GM21447 (cell line): Measurements from ENCODE around the gene CSRP2.
A peak's percentile ranks its signal among the peaks of the same experiment; 100 is the strongest.

Experiments used
- ATAC-seq: cut with Tn5 transposase; IDR thresholded peaks from one replicate; pipeline ENCODE4 v1.9.1; 2021; ENCODE audit not compliant: unreplicated experiment

Gene CSRP2

GRCh38 chr12:76895796-76896195 is 17.0 kb upstream of the CSRP2 start:
- ATAC-seq = no peak

- no peak for ATAC-seq
Measured at GRCh38 chr12:76891609-76892008, 12.8 kb upstream of the CSRP2 start.

GRCh38 chr12:76890151-76891143 is 11.6 kb upstream of the CSRP2 start:
- ATAC-seq = no peak

GRCh38 chr12:76888775-76889174 is 10.0 kb upstream of the CSRP2 start:
- ATAC-seq = no peak

GRCh38 chr12:76883811-76884210 is 5.0 kb upstream of the CSRP2 start:
- ATAC-seq = no peak

GRCh38 chr12:76883151-76883550 is 4.3 kb upstream of the CSRP2 start:
- no peak for ATAC-seq

- no peak for ATAC-seq
Measured at GRCh38 chr12:76882367-76882766, 3.5 kb upstream of the CSRP2 start.

- no peak for ATAC-seq
Measured at GRCh38 chr12:76881142-76881541, 2.3 kb upstream of the CSRP2 start.

- no peak for ATAC-seq
Measured at GRCh38 chr12:76880519-76881023, 1.8 kb upstream of the CSRP2 start.

- no peak for ATAC-seq
Measured at GRCh38 chr12:76879710-76880518, 1.1 kb upstream of the CSRP2 start.

- ATAC-seq = peak; percentile 43
Measured at GRCh38 chr12:76878099-76878898, 520 bp downstream of the CSRP2 start.

- ATAC-seq = no peak
Measured at GRCh38 chr12:76876696-76877229, 2.1 kb downstream of the CSRP2 start.

- no peak for ATAC-seq
Measured at GRCh38 chr12:76874491-76875190, 4.2 kb downstream of the CSRP2 start.

- no peak for ATAC-seq
Measured at GRCh38 chr12:76874027-76874426, 4.8 kb downstream of the CSRP2 start.

GRCh38 chr12:76872415-76872814 is 6.4 kb downstream of the CSRP2 start:
- no peak for ATAC-seq

- no peak for ATAC-seq
Measured at GRCh38 chr12:76871742-76872141, 7.1 kb downstream of the CSRP2 start.

GRCh38 chr12:76871082-76871481 is 7.7 kb downstream of the CSRP2 start:
- ATAC-seq = no peak

- ATAC-seq = peak; percentile 42
Measured at GRCh38 chr12:76866726-76867125, 12.1 kb downstream of the CSRP2 start.

GRCh38 chr12:76866151-76866567 is 12.7 kb downstream of the CSRP2 start:
- no peak for ATAC-seq
